A549 (cell line): ENCODE results near the gene ITGA11. TPM values are rescaled to one million over a fixed set of nuclear protein-coding genes. Genes with fewer than 3 reads are reported as not detected.

Experiments
- ATAC-seq, 2 experiments: fragments of 200-7000 bp in 1 of 2; fragments of >200 bp in 1 of 2; cut with Nextera tagmentation in 1 of 2; cut with Tn5 transposase in 1 of 2; 3 replicates each; pipeline versions ENCODE4 v1.8.0 to v1.9.1; 2018 to 2020; ENCODE audit warnings: mild to moderate bottlenecking in 1 of 2, moderate library complexity in 1 of 2
- CTCF ChIA-PET: fragments of 300-600 bp; sonication (Branson Sonifier 250); formaldehyde crosslinking; extraction: SDS; loops from one replicate; lab custom pipeline; 2021; ENCODE audit warnings: antibody characterized with exemption, inconsistent platforms; lab: Yijun Ruan, JAX
- POLR2A ChIA-PET: fragments of 350-600 bp; formaldehyde crosslinking; extraction: SDS; loops from one replicate; lab custom pipeline; 2021; ENCODE audit warnings: antibody characterized with exemption, inconsistent platforms; lab: Yijun Ruan, JAX
- DNase-seq, 2 experiments: peaks; one replicate each; pipeline versions ENCODE4 v3.0.0 to v3.0.0-alpha.2; 2011 to 2016; ENCODE audit warnings: low read depth in 1 of 2, low spot score in 1 of 2
- FAIRE-seq: peaks from 2 replicates; lab custom pipeline; 2011; peaks lifted over from hg19 to GRCh38; lab: Jason Lieb, UNC
- H3K27ac ChIP-seq, 2 experiments: fragments of >200 bp; sonication (Bioruptor Twin); formaldehyde crosslinking; 3 replicates each; pipeline ENCODE4 v1.5.1; 2016 to 2017
- H3K4me1 ChIP-seq: fragments of >200 bp; sonication (Bioruptor Twin); formaldehyde crosslinking; 3 replicates; pipeline ENCODE4 v1.6.1; 2016
- H3K4me2 ChIP-seq: fragments of >200 bp; sonication (Bioruptor Twin); formaldehyde crosslinking; 3 replicates; pipeline ENCODE4 v1.6.1; 2016
- H3K4me3 ChIP-seq: fragments of >200 bp; sonication (Bioruptor Twin); formaldehyde crosslinking; 3 replicates; pipeline ENCODE4 v1.5.1; 2016
- H3K9me3 ChIP-seq: fragments of >200 bp; sonication (Bioruptor Twin); formaldehyde crosslinking; 3 replicates; pipeline ENCODE4 v1.6.1; 2016
- CBX2 ChIP-seq: fragments of 200-600 bp; sonication (generic); IDR thresholded peaks from 2 replicates; pipeline ENCODE4 v1.6.1; 2016; ENCODE audit warnings: low read depth, mild to moderate bottlenecking, borderline replicate concordance
- CEBPB ChIP-seq, 2 experiments: fragments of >200 bp in 1 of 2; sonication (Bioruptor Twin) in 1 of 2; formaldehyde crosslinking in 1 of 2; IDR thresholded peaks; 2 replicates each; pipeline ENCODE4 v1.6.1; 2012 to 2016
- EHMT2 ChIP-seq: fragments of 200-600 bp; sonication (generic); IDR thresholded peaks from 2 replicates; pipeline ENCODE4 v1.6.1; 2016; ENCODE audit warnings: antibody characterized with exemption, low read depth, mild to moderate bottlenecking, moderate library complexity
- ESRRA ChIP-seq: fragments of 150-350 bp; IDR thresholded peaks from 2 replicates; pipeline ENCODE4 v1.6.1; 2014; ENCODE audit warnings: mild to moderate bottlenecking, low read length, borderline replicate concordance
- FOSL2 ChIP-seq, 2 experiments: fragments of 450-650 bp in 1 of 2; fragments of >200 bp in 1 of 2; sonication (Bioruptor Twin) in 1 of 2; formaldehyde crosslinking; IDR thresholded peaks; 2 replicates each; pipeline versions ENCODE4 v1.5.0 to v1.6.1; 2016 to 2020; ENCODE audit warnings: mild to moderate bottlenecking in 1 of 2, moderate library complexity in 1 of 2
- FOXS1 ChIP-seq: fragments of 250-450 bp; sonication (Bioruptor Pico); IDR thresholded peaks from 2 replicates; pipeline ENCODE4 v1.5.0; 2020; ENCODE audit warnings: mild to moderate bottlenecking, moderate library complexity
- GATA3 ChIP-seq: IDR thresholded peaks from 2 replicates; pipeline ENCODE4 v1.6.1; 2012; ENCODE audit warnings: borderline replicate concordance
- HEYL ChIP-seq: fragments of 250-450 bp; sonication (Bioruptor Pico); IDR thresholded peaks from 2 replicates; pipeline ENCODE4 v1.8.0; 2021; ENCODE audit warnings: mild to moderate bottlenecking, moderate library complexity
- HOXB13 ChIP-seq: fragments of 250-450 bp; sonication (Bioruptor Pico); IDR thresholded peaks from 2 replicates; pipeline ENCODE4 v1.5.0; 2020; ENCODE audit warnings: low read depth, mild to moderate bottlenecking, moderate library complexity
- JUN ChIP-seq, 2 experiments: fragments of >200 bp; sonication (Bioruptor Twin); formaldehyde crosslinking; IDR thresholded peaks; 2 replicates in 1 of 2; 3 replicates in 1 of 2; pipeline ENCODE4 v1.6.1; 2016 to 2017
- JUNB ChIP-seq: fragments of >200 bp; sonication (Bioruptor Twin); formaldehyde crosslinking; IDR thresholded peaks from 2 replicates; pipeline ENCODE4 v1.6.1; 2016
- KDM5A ChIP-seq: fragments of 200-600 bp; sonication (generic); IDR thresholded peaks from 2 replicates; pipeline ENCODE4 v1.6.1; 2016; ENCODE audit warnings: antibody characterized with exemption, mild to moderate bottlenecking
- MAFK ChIP-seq: fragments of 450-650 bp; IDR thresholded peaks from 2 replicates; pipeline ENCODE4 v1.6.1; 2014; ENCODE audit not compliant: partially characterized antibody
- NR3C1 ChIP-seq: fragments of >200 bp; sonication (Bioruptor Twin); formaldehyde crosslinking; IDR thresholded peaks from 3 replicates; pipeline ENCODE4 v1.6.1; 2017
- PHF8 ChIP-seq: fragments of 200-600 bp; sonication (generic); IDR thresholded peaks from 2 replicates; pipeline ENCODE4 v1.6.1; 2016; ENCODE audit warnings: low read depth, mild to moderate bottlenecking, antibody characterized with exemption, moderate library complexity, borderline replicate concordance
- POLR2AphosphoS2 ChIP-seq: conservative IDR thresholded peaks from 2 replicates; pipeline ENCODE4 v1.6.1; 2012; ENCODE audit warnings: low read length, improper control_type of control experiment, inconsistent platforms
- RAD21 ChIP-seq, 2 experiments: fragments of >200 bp in 1 of 2; sonication (Bioruptor Twin) in 1 of 2; formaldehyde crosslinking in 1 of 2; IDR thresholded peaks in 1 of 2; conservative IDR thresholded peaks in 1 of 2; 2 replicates in 1 of 2; 3 replicates in 1 of 2; pipeline ENCODE4 v1.6.1; 2012 to 2018; ENCODE audit warnings: inconsistent platforms in 1 of 2
- RNF2 ChIP-seq: fragments of 200-600 bp; sonication (generic); IDR thresholded peaks from 2 replicates; pipeline ENCODE4 v1.6.1; 2016; ENCODE audit warnings: low read depth, mild to moderate bottlenecking, antibody characterized with exemption, moderate library complexity, borderline replicate concordance
- SMC3 ChIP-seq: fragments of >200 bp; sonication (Bioruptor Twin); formaldehyde crosslinking; IDR thresholded peaks from 3 replicates; pipeline ENCODE4 v1.6.1; 2018; ENCODE audit warnings: inconsistent platforms
- SREBF2 ChIP-seq: fragments of 450-650 bp; IDR thresholded peaks from 2 replicates; pipeline ENCODE4 v1.6.1; 2014; ENCODE audit warnings: mild to moderate bottlenecking, moderate library complexity
- TFCP2L1 ChIP-seq: fragments of 250-450 bp; sonication (Bioruptor Pico); IDR thresholded peaks from 2 replicates; pipeline ENCODE4 v1.5.0; 2021; ENCODE audit warnings: mild to moderate bottlenecking
- ZSCAN20 ChIP-seq: fragments of 250-450 bp; sonication (Bioruptor Pico); IDR thresholded peaks from 2 replicates; pipeline ENCODE4 v1.8.0; 2022; ENCODE audit warnings: mild to moderate bottlenecking, moderate library complexity
- WGBS: methylation state at CpG from one replicate; pipeline ENCODE4 v1.1.6; 2017; ENCODE audit errors: missing lambda C conversion rate; 5-methylcytosine and 5-hydroxymethylcytosine counted together
- polyA plus RNA-seq, 4 experiments: library from polyadenylated mRNA; depleted of rRNA in 3 of 4; stranded (reverse); fragments of >200 nt; fragmentation: RNase III in 1 of 4; extraction: RNeasy Plus Mini Kit Qiagen cat#74134 plus additional on column Dnase treatment in 1 of 4; gene quantifications; 2 replicates in 3 of 4; 3 replicates in 1 of 4; pipeline ENCODE4 v1.2.3, GENCODE V29; 2011 to 2017
- TF ChIP-seq, protein P1 (sequence below): fragments of 200-600 bp; sonication (generic); IDR thresholded peaks from 2 replicates; pipeline ENCODE4 v1.6.1; 2016; ENCODE audit warnings: antibody characterized with exemption, mild to moderate bottlenecking, moderate library complexity
- TF ChIP-seq, protein P2 (sequence below): fragments of >200 bp; sonication (Bioruptor Twin); formaldehyde crosslinking; IDR thresholded peaks from 3 replicates; pipeline ENCODE4 v1.5.1; 2016

Gene ITGA11
- polyA plus RNA-seq, 2 of the 4 experiments (the other 2 are of a cell fraction), result 8.3 to 17.2 TPM

DNA sequence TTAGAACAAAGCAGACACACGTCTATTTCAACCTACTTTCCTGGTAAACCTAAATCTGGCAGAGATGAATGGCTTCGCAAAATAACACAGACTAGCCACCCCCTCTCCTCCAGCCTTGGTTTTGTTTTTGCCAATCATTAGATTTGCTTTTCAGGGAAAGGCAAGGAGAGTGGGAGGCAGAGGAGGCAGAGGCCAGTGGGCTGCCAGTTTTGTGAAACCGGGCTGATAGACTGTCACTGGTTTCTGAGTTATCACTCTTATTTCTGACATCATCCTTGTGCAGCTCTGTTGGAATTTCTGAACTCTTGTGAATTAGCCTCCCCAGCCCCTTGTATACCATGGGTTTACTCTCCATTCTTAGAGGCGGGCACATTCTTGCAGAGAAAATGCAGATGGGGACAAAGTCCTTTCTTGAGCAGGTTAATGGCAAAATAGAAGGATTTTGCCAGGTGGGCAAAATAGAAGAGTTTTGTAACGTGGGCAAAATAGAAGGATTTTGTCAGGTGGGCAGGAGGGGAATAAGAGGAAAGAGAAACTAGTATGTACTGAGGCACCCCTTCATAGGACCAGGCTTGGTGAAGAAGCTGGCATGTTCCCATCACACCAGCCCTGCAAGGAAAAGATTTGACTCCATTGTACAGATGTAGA is 157.6 kb downstream of the ITGA11 start:
- FAIRE-seq (no peak), DNase-seq (no peak), ATAC-seq (no peak)
- peaks cover 56% of the 10 kb centered on the region for H3K4me1 ChIP-seq
- H3K4me2 ChIP-seq, result no peak overlapping the region
- 82% methylated on average over 5 of the region's 5 CpGs for WGBS
- CTCF ChIA-PET, result interaction anchor here (0.8 to 9.1 kb wide), 8 partner anchors 11 to 411 kb away, joined by 3 to 86 read pairs (median 5); no protein-coding TSS in a partner anchor
- no peak overlapping the region for H3K4me3 ChIP-seq
- TF ChIP-seq CEBPB (IDR thresholded peaks at IDR 0.05) (no peak), MAFK (peak; percentile 51), ZSCAN20 (CRISPR knock-in tag) (no peak), CBX2 (no peak)
- POLR2A ChIA-PET, result interaction anchor here (0.6 to 1.4 kb wide), 2 partner anchors 10 to 15 kb away, joined by 3 to 4 read pairs; no protein-coding TSS in a partner anchor
- no peaks in the 10 kb centered on the region for H3K9me3 ChIP-seq
- peak overlapping the region in 1 of 2 experiments; percentile 87; a peak in 3 of 6 replicates for H3K27ac ChIP-seq

DNA sequence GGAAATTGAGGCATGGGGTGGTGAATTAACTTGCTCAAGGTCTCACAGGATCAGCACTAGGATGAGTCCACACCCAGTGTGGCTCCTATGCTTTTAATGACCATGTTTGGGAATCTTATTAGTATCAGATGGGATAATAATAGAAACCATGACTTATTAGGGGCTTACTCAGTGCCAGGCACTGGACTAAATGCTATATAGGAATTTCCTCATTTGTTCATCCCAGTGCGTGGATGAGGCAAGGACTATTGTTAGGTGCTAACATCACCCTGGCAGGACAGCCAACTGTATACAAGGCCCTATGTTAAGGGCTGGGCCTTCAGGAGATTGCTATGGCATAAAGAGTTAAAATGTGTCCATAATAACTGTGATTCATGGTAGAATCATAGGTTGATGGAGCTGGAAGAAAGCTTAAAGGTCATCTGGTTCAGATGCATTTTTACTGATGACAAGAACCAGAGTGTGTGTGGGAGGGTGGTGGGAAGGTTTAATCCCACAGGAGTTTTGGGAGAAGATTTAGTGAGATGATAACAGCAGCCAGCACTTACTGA is 159.2 kb downstream of the ITGA11 start:
- peak overlapping the region; percentile 75 to 87 for H3K27ac ChIP-seq
- TF ChIP-seq CEBPB (IDR thresholded peaks at IDR 0.05), result 0 out of 4 replicates have a peak, but pooled peaks of 1 of the 2 experiments have one; percentile 6
- 0 out of 2 replicates have a peak, but pooled peaks have one; percentile 30 for TF ChIP-seq GATA3
- TF ChIP-seq JUN (IDR thresholded peaks at IDR 0.05), result 0 out of 5 replicates have a peak, but pooled peaks of 1 of the 2 experiments have one; percentile 25
- peak; percentile 57 for TF ChIP-seq FOSL2 (IDR thresholded peaks at IDR 0.05)
- TF ChIP-seq FOSL2 (CRISPR knock-in tag; IDR thresholded peaks at IDR 0.05), result peak; percentile 56; the same call in 1 of the 2 replicates
- no peak for TF ChIP-seq ESRRA
- peak; percentile 59; the same call in 1 of the 2 replicates for TF ChIP-seq JUNB
- no peak overlapping the region for H3K4me3 ChIP-seq
- peak overlapping the region; percentile 73 for H3K4me2 ChIP-seq
- H3K9me3 ChIP-seq, result no peaks in the 10 kb centered on the region
- ATAC-seq, result peak; percentile 15 to 26; a peak in 3 of 6 replicates
- DNase-seq, result peak in 1 of 2 experiments; percentile 70
- peaks cover 56% of the 10 kb centered on the region for H3K4me1 ChIP-seq
- 56% methylated on average over 1 of the region's 1 CpG for WGBS
- POLR2A ChIA-PET, result interaction anchor here (0.6 to 2.4 kb wide), 3 partner anchors 8 to 20 kb away, joined by 3 to 5 read pairs (median 3); no protein-coding TSS in a partner anchor
- peak; percentile 54 for FAIRE-seq
- CTCF ChIA-PET, result interaction anchor here (1.0 to 9.1 kb wide), 2 partner anchors 17 to 19 kb away, joined by 3 to 86 read pairs; no protein-coding TSS in a partner anchor

DNA sequence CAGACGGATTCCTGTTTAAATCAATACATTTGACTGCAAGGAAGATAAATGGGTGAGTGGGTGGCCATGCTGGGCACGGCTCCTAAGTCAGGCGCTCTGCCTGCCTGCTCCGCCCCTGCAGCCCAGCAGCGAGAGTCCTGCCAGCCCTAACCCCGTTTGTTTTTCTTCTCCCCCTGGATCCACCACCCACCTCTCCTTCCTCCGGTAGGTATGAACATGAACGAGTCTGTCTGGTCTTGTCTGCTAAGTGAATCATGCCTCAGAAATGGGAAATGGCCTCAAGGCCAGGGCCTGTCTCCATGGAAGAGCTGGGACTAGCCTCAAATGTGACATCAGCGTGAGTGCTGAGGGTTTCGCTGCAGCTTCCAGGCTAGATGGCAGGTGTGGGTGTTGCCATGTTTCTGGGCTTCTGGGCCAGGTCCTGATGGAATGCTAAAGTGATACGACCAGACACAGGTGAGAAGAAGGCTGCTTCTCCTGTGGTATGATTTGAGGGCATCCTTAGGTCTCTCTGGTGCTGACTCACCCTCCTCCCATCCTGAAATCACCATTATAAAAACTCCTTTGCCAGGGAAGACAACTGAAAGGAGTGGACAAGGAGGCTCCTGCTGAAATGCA is 160.0 kb downstream of the ITGA11 start:
- Histone ChIP-seq H3K4me3 (peak overlapping the region; percentile 4; the same call in 1 of the 3 replicates), H3K27ac (peak overlapping the region; percentile 75 to 87), H3K4me1 (peaks cover 56% of the 10 kb centered on the region), H3K4me2 (peak overlapping the region; percentile 73), H3K9me3 (no peaks in the 10 kb centered on the region)
- ChIA-PET CTCF (interaction anchor here (2.5 kb wide), 1 partner anchor 19 kb away, joined by 15 read pairs; no protein-coding TSS in a partner anchor), POLR2A (interaction anchor here (0.8 to 2.4 kb wide), 3 partner anchors 9 to 19 kb away, joined by 3 to 5 read pairs (median 4); no protein-coding TSS in a partner anchor)
- 16% methylated on average over 11 of the region's 11 CpGs for WGBS
- FAIRE-seq (peak; percentile 90), DNase-seq (peak; percentile 77 to 86), ATAC-seq (peak; percentile 80 to 86)
- TF ChIP-seq, protein P1, sequence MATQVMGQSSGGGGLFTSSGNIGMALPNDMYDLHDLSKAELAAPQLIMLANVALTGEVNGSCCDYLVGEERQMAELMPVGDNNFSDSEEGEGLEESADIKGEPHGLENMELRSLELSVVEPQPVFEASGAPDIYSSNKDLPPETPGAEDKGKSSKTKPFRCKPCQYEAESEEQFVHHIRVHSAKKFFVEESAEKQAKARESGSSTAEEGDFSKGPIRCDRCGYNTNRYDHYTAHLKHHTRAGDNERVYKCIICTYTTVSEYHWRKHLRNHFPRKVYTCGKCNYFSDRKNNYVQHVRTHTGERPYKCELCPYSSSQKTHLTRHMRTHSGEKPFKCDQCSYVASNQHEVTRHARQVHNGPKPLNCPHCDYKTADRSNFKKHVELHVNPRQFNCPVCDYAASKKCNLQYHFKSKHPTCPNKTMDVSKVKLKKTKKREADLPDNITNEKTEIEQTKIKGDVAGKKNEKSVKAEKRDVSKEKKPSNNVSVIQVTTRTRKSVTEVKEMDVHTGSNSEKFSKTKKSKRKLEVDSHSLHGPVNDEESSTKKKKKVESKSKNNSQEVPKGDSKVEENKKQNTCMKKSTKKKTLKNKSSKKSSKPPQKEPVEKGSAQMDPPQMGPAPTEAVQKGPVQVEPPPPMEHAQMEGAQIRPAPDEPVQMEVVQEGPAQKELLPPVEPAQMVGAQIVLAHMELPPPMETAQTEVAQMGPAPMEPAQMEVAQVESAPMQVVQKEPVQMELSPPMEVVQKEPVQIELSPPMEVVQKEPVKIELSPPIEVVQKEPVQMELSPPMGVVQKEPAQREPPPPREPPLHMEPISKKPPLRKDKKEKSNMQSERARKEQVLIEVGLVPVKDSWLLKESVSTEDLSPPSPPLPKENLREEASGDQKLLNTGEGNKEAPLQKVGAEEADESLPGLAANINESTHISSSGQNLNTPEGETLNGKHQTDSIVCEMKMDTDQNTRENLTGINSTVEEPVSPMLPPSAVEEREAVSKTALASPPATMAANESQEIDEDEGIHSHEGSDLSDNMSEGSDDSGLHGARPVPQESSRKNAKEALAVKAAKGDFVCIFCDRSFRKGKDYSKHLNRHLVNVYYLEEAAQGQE, result no peak
- no peak for TF ChIP-seq TFCP2L1 (CRISPR knock-in tag)
- TF ChIP-seq, protein P2, sequence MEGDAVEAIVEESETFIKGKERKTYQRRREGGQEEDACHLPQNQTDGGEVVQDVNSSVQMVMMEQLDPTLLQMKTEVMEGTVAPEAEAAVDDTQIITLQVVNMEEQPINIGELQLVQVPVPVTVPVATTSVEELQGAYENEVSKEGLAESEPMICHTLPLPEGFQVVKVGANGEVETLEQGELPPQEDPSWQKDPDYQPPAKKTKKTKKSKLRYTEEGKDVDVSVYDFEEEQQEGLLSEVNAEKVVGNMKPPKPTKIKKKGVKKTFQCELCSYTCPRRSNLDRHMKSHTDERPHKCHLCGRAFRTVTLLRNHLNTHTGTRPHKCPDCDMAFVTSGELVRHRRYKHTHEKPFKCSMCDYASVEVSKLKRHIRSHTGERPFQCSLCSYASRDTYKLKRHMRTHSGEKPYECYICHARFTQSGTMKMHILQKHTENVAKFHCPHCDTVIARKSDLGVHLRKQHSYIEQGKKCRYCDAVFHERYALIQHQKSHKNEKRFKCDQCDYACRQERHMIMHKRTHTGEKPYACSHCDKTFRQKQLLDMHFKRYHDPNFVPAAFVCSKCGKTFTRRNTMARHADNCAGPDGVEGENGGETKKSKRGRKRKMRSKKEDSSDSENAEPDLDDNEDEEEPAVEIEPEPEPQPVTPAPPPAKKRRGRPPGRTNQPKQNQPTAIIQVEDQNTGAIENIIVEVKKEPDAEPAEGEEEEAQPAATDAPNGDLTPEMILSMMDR, result no peak
- TF ChIP-seq SMC3, result no peak
- TF ChIP-seq SREBF2, result no peak
- no peak for TF ChIP-seq RAD21 (conservative IDR thresholded peaks at IDR 0.05 in 1 of 2, IDR thresholded peaks at IDR 0.05 in 1 of 2)
- no peak for TF ChIP-seq RNF2
- TF ChIP-seq JUN (IDR thresholded peaks at IDR 0.05), result peak in 1 of 2 experiments; percentile 29; a peak in 1 of 5 replicates
- no peak for TF ChIP-seq FOXS1 (CRISPR knock-in tag)
- TF ChIP-seq PHF8, result no peak
- TF ChIP-seq KDM5A, result no peak
- TF ChIP-seq POLR2AphosphoS2, result no peak
- no peak for TF ChIP-seq NR3C1
- no peak for TF ChIP-seq HEYL (CRISPR knock-in tag)
- TF ChIP-seq HOXB13 (CRISPR knock-in tag), result peak; percentile 46; the same call in 1 of the 2 replicates
- no peak for TF ChIP-seq FOSL2 (IDR thresholded peaks at IDR 0.05)
- peak; percentile 59; the same call in 1 of the 2 replicates for TF ChIP-seq FOSL2 (CRISPR knock-in tag; IDR thresholded peaks at IDR 0.05)
- no peak for TF ChIP-seq EHMT2
- no peak for TF ChIP-seq ESRRA
